Activated naive CD8-positive, alpha-beta T cell treated with anti-CD3 and anti-CD28 coated beads, Interleukin-2, amount 50 U/mL, for 24 hours (primary cell): ENCODE data around the gene AAMP.
"Not testable (repeated sequence)": the region's sequence is repeated elsewhere in the genome, so short reads cannot be mapped to it uniquely, and the experiment has no call there.

ENCODE experiments used
- ATAC-seq: fragments of 150-1000 bp; cut with Tn5 transposase; one replicate; pipeline ENCODE4 v1.10.0; 2021
- DNase-seq: peaks from one replicate; pipeline ENCODE4 v3.0.0; 2021
- H3K27ac Mint-ChIP-seq: one replicate; pipeline ENCODE4 v1.8.0; 2021; ENCODE audit warnings: mild to moderate bottlenecking, mixed read lengths
- H3K27me3 Mint-ChIP-seq: one replicate; pipeline ENCODE4 v1.8.0; 2021; ENCODE audit warnings: mixed read lengths
- H3K36me3 Mint-ChIP-seq: one replicate; pipeline ENCODE4 v1.8.0; 2021; ENCODE audit warnings: low read depth, mixed read lengths
- H3K4me1 Mint-ChIP-seq: one replicate; pipeline ENCODE4 v1.8.0; 2021; ENCODE audit warnings: mixed read lengths
- H3K4me3 Mint-ChIP-seq: one replicate; pipeline ENCODE4 v1.8.0; 2021; ENCODE audit warnings: mild to moderate bottlenecking, moderate library complexity, mixed read lengths
- H3K9me3 Mint-ChIP-seq: one replicate; pipeline ENCODE4 v1.8.0; 2021; ENCODE audit warnings: mixed read lengths

The AAMP gene, protein sequence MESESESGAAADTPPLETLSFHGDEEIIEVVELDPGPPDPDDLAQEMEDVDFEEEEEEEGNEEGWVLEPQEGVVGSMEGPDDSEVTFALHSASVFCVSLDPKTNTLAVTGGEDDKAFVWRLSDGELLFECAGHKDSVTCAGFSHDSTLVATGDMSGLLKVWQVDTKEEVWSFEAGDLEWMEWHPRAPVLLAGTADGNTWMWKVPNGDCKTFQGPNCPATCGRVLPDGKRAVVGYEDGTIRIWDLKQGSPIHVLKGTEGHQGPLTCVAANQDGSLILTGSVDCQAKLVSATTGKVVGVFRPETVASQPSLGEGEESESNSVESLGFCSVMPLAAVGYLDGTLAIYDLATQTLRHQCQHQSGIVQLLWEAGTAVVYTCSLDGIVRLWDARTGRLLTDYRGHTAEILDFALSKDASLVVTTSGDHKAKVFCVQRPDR

DNA sequence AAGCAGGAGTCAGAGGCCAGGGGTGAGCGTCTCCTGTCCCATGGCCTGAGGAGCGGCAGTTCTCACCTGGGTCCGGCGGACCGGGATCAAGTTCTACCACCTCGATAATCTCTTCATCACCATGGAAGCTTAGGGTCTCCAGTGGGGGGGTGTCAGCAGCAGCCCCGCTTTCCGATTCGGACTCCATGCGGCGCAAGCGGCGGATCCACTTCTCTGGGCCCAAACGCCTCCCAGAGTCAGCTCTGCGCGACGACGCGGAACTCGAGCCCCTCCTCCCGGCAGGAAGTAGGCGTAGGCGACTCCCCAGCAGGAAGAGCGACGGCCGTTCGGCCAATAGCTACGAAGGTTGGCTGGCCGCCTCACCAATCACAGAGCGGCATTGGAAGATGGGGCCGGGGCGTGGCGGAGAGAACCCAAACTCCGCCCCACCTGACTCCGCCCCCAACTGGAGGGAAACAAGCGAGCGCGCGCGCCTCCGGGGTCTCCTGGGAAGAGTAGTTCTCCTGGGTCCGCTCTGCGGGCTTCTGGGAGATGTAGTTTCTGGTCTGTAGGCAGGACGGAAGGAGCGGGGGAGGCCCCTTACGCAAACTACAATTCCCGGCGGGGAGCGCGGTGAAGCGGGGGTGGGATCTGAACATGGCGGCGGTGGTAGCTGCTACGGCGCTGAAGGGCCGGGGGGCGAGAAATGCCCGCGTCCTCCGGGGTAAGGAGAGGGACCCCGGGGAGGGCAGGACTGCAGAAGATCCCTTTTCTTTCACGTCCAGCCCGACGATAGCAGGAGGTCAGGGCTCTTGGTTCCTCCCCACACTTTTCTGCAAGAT, at the start of gene AAMP, which contains the start of gene PNKD:
TSS of gene AAMP (minus strand) at position 238 of the 821 bp plus-strand sequence. CDS start at position 187, 51 bp downstream.
TSS of gene PNKD (plus strand) at position 620 of the 821 bp plus-strand sequence. CDS start at position 637, 17 bp downstream.
- H3K4me1 Mint-ChIP-seq: peaks cover 39% of the 10 kb centered on the region
- H3K9me3 Mint-ChIP-seq: no peaks in the 10 kb centered on the region
- H3K36me3 Mint-ChIP-seq: peaks cover 22% of the 10 kb centered on the region
- H3K27ac Mint-ChIP-seq: peak within 1 kb of the TSS; percentile 95
- no peaks in the 10 kb centered on the region for H3K27me3 Mint-ChIP-seq
- H3K4me3 Mint-ChIP-seq: peak within 1 kb of the TSS; percentile 97
- DNase-seq (peak; percentile 100), ATAC-seq (peak; percentile 95)

DNA sequence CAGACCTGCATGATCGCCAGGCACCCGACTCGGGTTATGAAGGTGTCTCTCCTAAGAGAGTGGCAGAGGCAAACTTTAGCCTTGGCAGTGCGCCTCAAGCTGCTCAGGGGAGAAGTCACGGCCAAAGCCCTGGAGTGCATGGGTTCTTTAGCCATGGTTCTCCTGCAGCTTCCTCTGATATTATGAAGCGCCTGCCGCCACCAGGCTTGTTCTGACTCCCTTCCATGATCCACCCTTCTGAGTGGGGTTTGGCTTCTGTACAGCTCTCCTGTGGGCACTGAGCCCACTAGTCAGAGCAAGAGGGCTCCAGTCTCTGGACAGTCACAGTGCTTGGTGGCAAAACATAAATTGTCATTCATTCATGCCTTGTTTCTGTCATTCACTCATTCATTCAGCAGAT, 48.3 kb upstream of the AAMP start:
- DNase-seq: no peak
- peaks cover 39% of the 10 kb centered on the region for H3K4me1 Mint-ChIP-seq

DNA sequence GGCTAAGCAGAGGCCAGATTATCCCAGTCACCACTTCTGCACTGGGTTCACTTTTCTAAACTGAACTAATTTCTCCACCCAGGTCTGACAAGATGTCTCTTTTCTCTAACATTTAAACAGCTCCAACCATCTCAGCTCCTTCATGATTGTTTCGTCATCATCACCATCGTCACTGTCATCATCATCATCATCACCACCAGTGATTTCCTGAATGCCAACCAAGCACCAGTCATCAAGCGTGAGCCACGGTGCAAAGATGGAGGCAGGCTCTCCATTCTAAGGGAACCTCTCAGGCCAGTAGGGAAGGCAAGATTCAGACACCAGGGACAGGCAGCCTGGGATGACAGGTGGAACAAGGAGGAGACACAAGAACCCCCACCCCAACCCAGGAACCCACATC, 47.9 kb upstream of the AAMP start:
- Mint-ChIP-seq H3K9me3 (no peaks in the 10 kb centered on the region), H3K36me3 (peaks cover 1% of the 10 kb centered on the region), H3K4me1 (peaks cover 39% of the 10 kb centered on the region), H3K4me3 (no peak overlapping the region), H3K27ac (no peak overlapping the region), H3K27me3 (no peaks in the 10 kb centered on the region)
- DNase-seq (no peak), ATAC-seq (no peak)

More for the DNA sequence above, 48.3 kb upstream of the AAMP start:
- peaks cover 1% of the 10 kb centered on the region for H3K36me3 Mint-ChIP-seq
- H3K27ac Mint-ChIP-seq: no peak overlapping the region
- H3K27me3 Mint-ChIP-seq: no peaks in the 10 kb centered on the region
- H3K4me3 Mint-ChIP-seq: no peak overlapping the region
- H3K9me3 Mint-ChIP-seq: no peaks in the 10 kb centered on the region
- ATAC-seq: no peak

DNA sequence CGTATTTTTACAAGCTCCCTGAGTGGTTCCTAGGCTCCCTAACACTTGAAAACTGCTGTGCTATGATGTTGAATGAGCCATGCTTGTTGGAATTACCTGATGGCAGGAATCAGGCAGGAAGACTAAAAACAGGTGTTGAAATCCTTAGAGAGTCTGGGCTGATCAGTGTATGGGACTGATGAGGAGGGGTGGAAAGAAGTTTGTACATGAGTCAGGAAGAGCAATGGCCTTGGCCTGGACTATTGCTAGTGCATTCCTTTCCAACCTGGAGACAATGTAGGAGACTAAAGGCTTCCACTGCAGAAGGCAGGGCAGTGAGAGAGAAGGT, 47.3 kb upstream of the AAMP start:
- Mint-ChIP-seq H3K27me3 (no peaks in the 10 kb centered on the region), H3K27ac (peak overlapping the region; percentile 81), H3K4me3 (no peak overlapping the region), H3K9me3 (no peaks in the 10 kb centered on the region), H3K4me1 (peaks cover 34% of the 10 kb centered on the region), H3K36me3 (peaks cover 1% of the 10 kb centered on the region)
- no peak for DNase-seq
- no peak for ATAC-seq

DNA sequence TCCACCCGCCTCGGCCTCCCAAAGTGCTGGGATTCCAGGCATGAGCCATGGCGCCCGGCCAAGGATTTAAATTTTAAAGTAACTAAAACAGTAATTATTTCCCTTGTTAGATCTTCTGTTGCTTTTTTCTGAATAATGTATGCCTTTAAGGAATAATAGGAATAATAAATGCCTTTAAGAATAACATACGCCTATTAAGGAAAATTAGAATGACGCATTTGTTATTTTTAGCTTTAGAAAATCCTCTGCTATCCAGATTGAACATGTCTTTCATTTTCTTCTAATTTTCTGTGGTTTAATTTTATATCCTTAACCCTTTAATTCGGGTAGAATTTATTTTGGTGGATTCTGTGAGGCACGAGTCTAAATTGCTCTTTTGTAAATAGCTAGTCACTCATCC, 45.5 kb upstream of the AAMP start:
- Mint-ChIP-seq H3K27me3 (no peaks in the 10 kb centered on the region), H3K4me3 (no peak overlapping the region), H3K9me3 (no peaks in the 10 kb centered on the region), H3K36me3 (peaks cover 1% of the 10 kb centered on the region), H3K27ac (peak overlapping the region; percentile 67), H3K4me1 (peaks cover 25% of the 10 kb centered on the region)
- no peak for ATAC-seq
- DNase-seq: no peak

DNA sequence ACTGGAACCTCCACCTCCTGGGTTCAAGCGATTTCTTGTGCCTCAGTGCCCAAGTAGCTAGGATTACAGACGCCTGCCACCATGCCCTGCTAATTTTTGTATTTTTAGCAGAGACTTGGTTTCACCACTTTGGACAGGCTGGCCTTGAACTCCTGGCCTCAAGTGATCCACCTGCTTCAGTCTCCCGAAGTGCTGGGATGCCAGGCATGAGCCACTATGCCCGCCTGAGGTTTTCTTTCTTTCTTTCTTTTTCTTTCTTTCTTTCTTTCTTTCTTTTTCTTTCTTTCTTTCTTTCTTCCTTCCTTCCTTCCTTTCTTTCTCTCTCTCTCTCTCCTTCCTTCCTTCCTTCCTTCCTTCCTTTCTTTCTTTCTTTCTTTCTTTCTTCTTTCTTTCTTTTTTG, 44.8 kb upstream of the AAMP start:
- not testable (repeated sequence) for H3K4me3 Mint-ChIP-seq, H3K27ac Mint-ChIP-seq, H3K9me3 Mint-ChIP-seq, ATAC-seq, H3K36me3 Mint-ChIP-seq, H3K27me3 Mint-ChIP-seq, DNase-seq
- peaks cover 25% of the 10 kb centered on the region for H3K4me1 Mint-ChIP-seq

DNA sequence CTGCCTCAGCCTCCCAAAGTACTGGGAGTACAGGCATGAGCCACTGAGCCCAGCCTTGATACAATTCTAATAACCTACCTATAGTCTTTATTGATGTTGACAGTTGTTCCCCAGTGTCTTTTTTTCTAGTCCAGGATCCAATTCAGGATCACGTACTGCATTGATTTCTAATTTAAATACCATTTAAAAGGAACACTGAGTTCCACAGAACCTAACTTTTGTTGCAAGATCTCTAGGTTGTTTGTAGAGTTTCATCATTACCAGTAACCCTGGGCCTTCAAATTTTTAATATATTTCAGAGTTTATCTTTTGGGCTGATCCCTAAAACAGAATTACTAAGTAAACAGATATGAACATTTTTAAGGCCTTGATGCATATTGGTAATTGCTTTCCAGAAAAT, 43.4 kb upstream of the AAMP start:
- H3K4me1 Mint-ChIP-seq: peaks cover 26% of the 10 kb centered on the region
- no peaks in the 10 kb centered on the region for H3K27me3 Mint-ChIP-seq
- no peak overlapping the region for H3K27ac Mint-ChIP-seq
- ATAC-seq (no peak), DNase-seq (no peak)
- no peak overlapping the region for H3K4me3 Mint-ChIP-seq
- no peaks in the 10 kb centered on the region for H3K9me3 Mint-ChIP-seq
- H3K36me3 Mint-ChIP-seq: peaks cover 1% of the 10 kb centered on the region

DNA sequence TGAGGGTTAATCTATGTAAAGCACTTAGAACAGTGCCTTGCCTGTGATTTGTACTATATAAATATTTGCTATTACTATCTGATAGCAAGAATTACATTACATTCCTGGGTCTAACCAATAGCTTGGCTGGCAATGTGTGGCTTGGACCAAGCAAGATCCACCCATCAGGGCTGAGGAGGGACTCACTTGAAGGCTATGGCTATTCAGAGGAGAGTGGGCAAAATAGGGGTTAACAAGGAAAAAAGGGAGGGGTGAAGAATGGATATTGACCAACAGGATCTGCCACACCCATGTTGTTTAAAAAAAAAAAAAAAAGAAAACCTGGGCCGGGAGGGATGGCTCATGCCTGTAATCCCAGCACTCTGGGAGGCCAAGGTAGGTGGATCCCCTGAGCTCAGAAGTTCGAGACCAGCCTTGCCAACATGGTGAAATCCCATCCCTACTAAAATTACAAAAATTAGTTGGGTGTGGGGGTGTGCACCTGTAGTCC, 42.4 kb upstream of the AAMP start:
- DNase-seq (no peak), ATAC-seq (no peak)
- Mint-ChIP-seq H3K9me3 (no peaks in the 10 kb centered on the region), H3K4me1 (peaks cover 22% of the 10 kb centered on the region), H3K27me3 (no peaks in the 10 kb centered on the region), H3K4me3 (no peak overlapping the region), H3K27ac (no peak overlapping the region), H3K36me3 (peaks cover 1% of the 10 kb centered on the region)

DNA sequence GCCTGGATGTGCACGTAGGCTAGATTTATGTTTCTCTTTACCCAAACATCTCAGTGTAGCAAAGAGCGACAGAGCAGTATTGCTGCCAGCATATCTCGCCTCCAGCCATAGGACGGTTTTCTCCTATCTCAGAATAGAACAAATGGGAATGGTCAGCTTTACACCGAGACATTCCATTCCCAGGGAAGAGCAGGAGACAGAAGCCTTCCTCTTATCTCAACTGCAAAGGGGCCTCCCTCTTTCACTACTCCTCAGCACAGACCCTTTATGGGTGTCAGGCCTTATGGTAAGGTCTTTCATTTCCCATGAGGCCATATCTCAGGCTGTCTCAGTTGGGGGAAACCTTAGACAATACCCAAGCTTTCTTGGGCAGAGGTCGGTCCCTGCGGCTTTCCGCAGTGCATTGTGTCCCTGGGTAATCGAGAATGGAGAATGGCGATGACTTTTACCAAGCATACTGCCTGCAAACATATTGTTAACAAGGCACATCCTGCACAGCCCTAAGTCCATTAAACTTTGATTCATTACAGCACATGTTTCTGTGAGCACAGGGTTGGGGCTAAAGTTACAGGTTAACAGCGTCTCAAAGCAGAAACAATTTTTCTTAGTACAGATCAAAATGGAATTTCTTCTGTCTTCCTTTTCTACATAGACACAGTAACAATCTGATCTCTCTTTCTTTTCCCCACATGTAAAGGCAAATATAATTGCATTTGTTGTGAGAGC, 41.8 kb upstream of the AAMP start:
- H3K27ac Mint-ChIP-seq, H3K27me3 Mint-ChIP-seq, H3K4me3 Mint-ChIP-seq, H3K36me3 Mint-ChIP-seq, DNase-seq, ATAC-seq, H3K9me3 Mint-ChIP-seq: not testable (repeated sequence)
- H3K4me1 Mint-ChIP-seq: peaks cover 16% of the 10 kb centered on the region

DNA sequence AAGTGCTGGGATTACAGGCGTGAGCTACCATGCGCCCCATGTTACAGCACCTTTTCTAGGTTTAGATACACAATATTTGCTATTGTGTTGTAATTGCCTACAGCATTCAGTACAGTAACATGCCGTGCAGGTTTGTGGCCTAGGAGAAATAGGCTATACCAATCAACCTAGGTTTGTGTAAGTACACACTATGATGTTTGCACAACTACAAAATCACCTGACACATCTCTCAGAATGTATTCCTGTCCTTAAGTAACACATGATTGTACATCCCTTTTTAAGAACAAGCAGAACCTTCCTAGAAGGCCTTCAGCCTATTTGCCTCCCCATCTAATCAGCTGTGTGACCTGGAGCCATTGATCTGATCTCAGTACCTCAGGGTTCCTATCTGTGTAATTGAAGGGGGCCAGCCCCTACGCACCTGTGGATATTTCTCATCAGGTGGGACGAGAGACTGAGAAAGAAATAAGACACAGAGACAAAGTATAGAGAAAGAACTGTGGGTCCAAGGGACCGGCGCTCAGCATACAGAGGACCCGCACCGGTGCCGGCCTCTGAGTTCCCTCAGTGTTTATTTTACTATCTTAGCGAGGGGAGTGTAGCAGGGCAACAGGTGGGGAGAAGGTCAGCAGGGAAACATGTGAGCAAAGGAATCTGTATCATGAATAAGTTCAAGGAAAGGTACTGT, 41.1 kb upstream of the AAMP start:
- Mint-ChIP-seq H3K27me3 (no peaks in the 10 kb centered on the region), H3K4me3 (no peak overlapping the region), H3K9me3 (no peaks in the 10 kb centered on the region), H3K4me1 (peaks cover 9% of the 10 kb centered on the region), H3K27ac (no peak overlapping the region), H3K36me3 (peaks cover 1% of the 10 kb centered on the region)
- ATAC-seq (no peak), DNase-seq (no peak)

DNA sequence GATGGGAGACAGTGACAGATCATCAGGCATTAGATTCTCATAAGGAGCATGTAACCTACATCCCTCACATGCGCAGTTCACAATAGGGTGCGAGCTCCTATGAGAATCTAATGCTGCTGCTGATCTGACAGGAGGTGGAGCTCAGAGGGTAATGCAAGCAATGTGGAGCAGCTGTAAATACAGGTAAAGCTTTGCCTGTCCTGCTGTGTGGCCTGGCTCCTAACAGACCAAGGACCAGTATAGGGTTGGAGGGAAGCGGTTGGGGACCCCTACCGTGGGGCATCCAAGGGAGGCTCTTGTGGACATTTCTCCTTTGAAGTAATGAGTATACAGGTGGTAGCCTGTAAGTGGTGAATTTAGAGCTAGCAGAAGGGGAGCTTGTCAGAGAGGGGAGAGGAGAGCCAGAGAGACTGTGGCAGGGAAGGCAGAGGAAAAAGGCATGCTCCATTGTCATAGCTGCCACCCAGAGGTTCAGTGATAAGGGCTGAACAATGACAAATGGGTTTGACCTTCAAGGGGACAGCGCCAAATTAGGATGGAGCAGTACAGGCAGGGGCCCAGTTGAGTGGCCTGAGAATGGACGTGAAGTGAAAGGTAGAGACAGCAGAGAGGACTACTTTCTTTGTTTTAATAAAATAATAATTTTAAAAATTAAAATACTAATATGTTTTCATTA, 37.6 kb upstream of the AAMP start:
- H3K4me3 Mint-ChIP-seq: no peak overlapping the region
- H3K36me3 Mint-ChIP-seq: no peaks in the 10 kb centered on the region
- DNase-seq (no peak), ATAC-seq (no peak)
- H3K4me1 Mint-ChIP-seq: peaks cover 3% of the 10 kb centered on the region
- no peaks in the 10 kb centered on the region for H3K9me3 Mint-ChIP-seq
- no peaks in the 10 kb centered on the region for H3K27me3 Mint-ChIP-seq
- H3K27ac Mint-ChIP-seq: no peak overlapping the region

DNA sequence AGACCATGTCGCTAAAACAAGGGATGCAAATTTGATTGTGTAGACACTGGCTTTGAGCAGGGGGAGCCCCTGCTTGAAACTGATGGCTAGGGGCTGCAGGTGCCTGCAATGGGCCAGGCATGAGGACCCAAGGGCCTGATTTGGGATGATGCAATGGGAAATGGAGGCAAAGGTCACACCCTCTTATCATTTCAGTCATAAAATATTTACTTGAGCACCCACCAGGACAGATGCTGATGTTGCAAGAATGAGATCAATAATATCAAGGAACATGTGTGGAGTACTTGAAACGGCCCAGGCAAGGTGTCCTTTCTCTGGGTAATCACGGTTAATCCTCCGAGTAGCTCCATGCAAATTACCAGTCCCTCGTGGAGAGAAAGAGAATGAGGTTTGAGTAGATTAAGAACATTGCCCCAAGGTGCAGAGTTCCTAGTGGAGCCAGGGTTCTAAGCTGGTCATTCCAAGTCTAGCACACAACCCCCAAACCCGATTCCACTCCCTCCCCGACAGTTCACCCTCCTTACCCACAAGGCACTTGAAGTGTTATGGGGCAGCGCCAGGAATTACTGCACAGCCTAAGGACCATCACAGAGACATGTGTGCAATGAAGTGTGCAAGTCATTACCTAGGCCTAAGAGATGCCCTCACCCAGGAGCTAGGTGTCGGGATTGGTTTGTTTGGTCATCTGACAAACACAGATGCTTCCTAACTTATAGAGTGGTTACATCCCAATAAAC, 36.4 kb upstream of the AAMP start:
- no peak for DNase-seq
- H3K27me3 Mint-ChIP-seq: no peaks in the 10 kb centered on the region
- peaks cover 6% of the 10 kb centered on the region for H3K4me1 Mint-ChIP-seq
- no peaks in the 10 kb centered on the region for H3K36me3 Mint-ChIP-seq
- no peak for ATAC-seq
- no peaks in the 10 kb centered on the region for H3K9me3 Mint-ChIP-seq
- H3K27ac Mint-ChIP-seq: no peak overlapping the region
- no peak overlapping the region for H3K4me3 Mint-ChIP-seq

DNA sequence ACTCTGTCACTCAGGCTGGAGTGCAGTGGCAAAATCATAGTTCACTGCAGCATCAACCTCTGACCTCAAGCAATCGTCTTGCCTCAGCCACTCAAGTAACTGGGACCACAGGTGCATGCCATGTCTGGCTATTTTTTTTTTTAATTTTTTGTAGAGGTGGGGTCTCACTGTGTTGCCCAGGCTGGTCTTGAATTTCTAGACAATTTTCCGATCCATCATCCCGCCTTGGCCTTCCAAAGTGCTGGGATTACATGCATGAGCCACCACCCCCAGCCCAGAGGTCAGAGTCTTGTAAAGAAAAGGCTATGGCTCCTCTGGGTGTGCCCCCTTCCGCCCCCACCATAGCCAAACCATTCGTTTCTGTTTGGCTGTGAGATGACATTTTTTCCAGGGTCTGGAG, 35.4 kb upstream of the AAMP start:
- Mint-ChIP-seq H3K27ac (no peak overlapping the region), H3K36me3 (no peaks in the 10 kb centered on the region), H3K9me3 (no peaks in the 10 kb centered on the region), H3K4me3 (no peak overlapping the region), H3K4me1 (peaks cover 9% of the 10 kb centered on the region), H3K27me3 (no peaks in the 10 kb centered on the region)
- no peak for DNase-seq
- no peak for ATAC-seq
